CD4-positive, alpha-beta T cell treated with Interleukin-15 for 4 hours (primary cell): Measurements from ENCODE around the gene MPP2.
"Not testable (repeated sequence)": the region's sequence is repeated elsewhere in the genome, so short reads cannot be mapped to it uniquely, and the experiment has no call there.

Experiments used
- DNase-seq: peaks from one replicate; pipeline ENCODE4 v3.0.0-alpha.2; 2020; ENCODE audit warnings: low spot score

The MPP2 gene, protein sequence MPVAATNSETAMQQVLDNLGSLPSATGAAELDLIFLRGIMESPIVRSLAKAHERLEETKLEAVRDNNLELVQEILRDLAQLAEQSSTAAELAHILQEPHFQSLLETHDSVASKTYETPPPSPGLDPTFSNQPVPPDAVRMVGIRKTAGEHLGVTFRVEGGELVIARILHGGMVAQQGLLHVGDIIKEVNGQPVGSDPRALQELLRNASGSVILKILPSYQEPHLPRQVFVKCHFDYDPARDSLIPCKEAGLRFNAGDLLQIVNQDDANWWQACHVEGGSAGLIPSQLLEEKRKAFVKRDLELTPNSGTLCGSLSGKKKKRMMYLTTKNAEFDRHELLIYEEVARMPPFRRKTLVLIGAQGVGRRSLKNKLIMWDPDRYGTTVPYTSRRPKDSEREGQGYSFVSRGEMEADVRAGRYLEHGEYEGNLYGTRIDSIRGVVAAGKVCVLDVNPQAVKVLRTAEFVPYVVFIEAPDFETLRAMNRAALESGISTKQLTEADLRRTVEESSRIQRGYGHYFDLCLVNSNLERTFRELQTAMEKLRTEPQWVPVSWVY

GRCh38 chr17:43907425-43907981 lies at the start of gene MPP2:
Gene MPP2 (minus strand): TSS chr17:43907536. CDS start chr17:43904460, 3,076 bp downstream.
- DNase-seq = peak; percentile 45

DNA sequence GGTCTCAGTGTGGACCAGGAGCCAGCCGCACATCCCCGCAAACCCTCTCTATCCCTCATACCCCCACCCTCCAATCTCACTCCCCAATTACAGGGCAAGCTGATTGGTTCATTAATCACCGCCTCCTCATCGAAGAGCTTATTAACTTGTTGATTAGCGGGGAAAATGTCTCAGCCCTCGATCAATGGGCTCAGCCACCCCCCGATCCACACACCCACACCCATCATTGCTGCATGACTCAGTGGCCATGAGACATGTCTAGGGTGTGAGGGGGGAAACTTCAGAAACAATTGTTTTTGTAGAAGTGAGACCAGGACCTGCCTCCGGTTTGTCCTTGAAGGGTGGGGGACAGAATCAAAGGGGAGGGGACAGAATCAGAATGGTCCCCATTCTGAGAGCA lies 48.9 kb upstream of the MPP2 start:
- no peak for DNase-seq

DNA sequence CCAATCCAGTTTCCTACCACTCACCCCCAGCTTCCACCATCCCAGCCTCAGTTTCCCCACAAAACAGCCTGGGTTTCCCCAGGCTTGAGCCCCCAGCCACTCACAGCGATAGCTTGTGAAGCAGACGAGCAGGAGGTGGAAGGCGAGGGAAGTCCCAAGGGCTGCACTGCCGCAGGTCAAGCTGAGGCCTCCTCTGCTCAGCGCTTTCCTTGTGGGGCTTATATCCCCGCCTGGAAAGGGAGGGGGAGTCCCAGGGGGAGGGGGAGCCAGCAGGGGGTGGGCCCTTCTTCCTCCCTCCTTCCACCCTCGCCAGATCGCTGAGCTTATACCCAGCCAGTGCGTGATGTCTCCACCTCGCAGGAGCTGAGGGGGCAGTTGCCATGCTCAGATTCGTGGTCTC lies 46.4 kb upstream of the MPP2 start, which contains the start of gene PYY:
Gene PYY (minus strand): TSS at position 195 of the 400 bp plus-strand sequence. CDS start 457 bp downstream, outside the sequence.
- no peak for DNase-seq

DNA sequence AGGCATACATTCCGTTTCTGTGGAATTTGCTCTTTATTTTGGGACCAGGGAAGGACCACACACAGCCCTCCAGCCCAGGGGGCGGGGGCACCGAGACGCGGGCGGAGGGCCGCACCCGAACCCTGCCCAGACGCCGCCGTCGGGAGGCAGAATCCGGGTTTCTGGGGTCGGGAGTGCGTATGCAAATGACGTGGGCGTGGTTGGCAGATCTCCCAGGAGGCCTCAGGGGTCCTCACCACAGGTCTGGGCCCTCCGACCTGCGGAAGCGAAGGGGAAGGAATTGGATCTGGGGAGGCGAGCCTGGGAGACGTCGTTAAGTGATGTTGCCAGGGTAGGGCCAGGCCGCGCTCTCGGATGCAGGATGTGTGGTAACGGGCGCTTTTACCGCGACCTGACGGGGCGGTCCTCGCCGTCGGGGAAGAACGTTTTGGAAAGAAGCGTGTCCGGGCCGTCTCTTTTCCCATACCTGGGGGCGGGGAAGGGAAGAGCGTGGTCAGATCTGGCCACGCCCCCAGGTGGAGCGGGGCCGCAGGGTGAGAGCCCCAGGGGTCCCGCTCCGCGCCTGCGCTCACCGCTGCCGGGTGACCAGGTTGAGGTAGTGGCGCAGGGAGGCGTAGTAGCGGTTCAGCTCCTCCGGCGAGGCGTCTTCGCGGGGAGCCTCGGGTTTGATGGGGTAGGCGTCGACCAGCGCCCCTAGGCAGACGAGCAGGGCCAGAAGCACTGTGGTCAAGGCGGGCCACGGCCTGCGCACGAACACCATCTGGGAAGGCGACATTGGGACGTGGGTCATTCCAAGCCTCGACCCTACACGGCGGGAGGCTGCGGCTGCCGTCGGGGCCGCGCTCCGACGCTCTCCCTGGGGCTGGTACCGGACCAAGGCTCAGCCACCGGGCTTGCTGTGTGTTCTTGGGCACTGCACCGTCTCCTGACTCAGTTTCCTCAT lies 45.7 kb upstream of the MPP2 start:
- no peak for DNase-seq

GRCh38 chr17:43952351-43952723 lies 45.0 kb upstream of the MPP2 start:
- DNase-seq = no peak

GRCh38 chr17:43951750-43952149 lies 44.4 kb upstream of the MPP2 start:
- DNase-seq = no peak

- DNase-seq = no peak
Observed at GRCh38 chr17:43950554-43950953, 43.2 kb upstream of the MPP2 start.

DNA sequence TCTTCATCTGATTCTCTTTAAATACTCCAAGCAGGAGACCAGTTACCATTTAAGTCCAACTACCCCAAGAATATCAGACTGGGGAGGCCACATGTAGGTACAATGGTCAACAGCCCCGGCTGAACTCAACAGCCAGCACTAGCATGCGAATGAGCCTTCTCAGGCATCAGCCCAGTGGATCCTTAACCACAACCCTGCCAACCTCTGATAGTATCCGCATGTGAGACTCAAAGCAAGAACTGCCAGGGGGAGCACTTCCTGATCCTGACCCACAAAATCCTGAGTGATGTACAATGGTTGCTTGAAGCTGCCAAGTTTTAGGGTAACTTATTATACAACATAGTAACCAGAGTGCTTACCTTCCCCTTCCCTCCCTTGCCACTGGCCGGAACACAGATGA lies 42.4 kb upstream of the MPP2 start:
- DNase-seq = no peak

DNA sequence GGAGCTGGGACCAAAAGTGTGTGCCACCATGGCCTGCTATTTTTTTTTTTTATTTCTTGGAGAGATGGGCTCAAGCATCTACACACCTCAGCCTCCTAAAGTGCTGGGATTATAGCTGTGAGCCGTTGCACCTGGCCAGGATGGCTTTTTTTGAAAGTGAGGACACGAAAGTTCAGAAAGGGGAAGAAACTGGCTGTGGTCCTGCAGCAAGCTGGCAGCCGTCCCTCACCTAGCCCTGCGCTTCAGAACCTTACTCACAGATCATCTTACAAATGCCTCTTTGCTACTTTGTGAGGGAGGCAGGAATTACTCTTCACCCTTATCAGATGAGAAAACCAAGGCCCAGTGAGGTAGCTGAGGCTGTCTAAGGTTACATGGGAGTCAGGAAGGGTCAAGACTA lies 39.4 kb upstream of the MPP2 start:
- no peak for DNase-seq

DNA sequence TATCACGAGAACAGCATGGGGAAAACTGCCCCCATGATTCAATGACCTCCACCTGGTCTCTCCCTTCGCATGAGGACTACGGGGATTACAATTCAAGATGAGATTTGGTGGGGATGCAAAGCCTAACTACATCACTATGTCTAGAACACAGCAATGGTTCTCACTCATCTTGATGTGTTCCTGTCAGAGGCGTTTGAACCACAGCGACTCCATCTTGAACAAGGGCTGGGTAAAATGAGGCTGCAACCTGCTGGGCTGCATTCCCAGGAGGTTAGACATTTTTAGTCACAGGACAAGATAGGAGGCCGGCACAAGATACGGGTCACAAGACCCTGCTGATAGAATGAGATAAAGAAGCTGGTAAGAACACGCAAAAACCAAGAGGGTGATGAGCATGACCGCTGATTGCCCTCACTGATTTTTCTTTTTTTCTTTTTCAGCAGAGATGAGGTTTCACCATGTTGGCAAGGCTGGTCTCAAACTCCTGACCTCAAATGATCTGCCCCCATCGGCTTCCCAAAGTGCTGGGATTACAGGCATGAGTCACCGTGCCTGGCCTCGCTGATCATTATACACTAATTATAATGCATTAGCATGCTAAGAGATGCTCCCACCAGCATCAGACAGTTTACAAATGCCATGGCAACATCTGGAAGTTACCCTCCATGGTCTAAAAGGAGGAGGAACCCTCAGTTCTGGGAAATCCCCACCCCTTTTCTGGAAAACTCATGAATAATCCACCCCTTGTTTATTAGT lies 37.9 kb upstream of the MPP2 start:
- DNase-seq = no peak

DNA sequence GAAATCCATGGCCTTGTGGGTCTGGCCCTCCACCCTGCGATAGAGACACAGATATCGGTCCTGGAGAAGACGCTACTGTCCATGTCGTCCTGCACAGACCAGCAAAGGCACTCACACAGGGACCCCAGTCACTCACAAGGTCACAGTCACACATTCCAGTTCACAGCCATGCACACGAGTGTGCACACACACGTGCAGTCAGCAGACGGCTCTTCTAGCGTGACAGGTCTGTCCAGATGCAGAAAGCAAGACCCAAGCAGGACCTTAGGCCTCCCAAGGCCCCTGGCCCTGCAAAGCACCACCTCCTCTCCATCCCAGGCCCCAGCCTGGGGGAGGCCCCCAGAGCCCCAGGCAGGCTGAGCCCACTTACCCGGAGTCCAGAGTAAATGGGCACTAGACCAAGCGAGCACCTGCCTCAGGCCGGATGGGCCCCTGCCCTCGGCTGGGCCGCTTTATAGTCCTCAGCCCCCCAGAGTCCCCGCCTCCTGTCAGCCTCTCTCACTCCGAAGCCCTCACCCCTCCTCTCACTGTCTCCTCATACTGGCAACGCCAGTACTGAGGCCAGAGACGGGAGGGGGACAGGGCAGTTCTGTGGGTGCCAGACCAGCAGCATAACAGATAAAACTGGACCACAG lies 34.8 kb upstream of the MPP2 start, which contains the start of gene PPY:
Gene PPY (minus strand): TSS at position 426 of the 635 bp plus-strand sequence. CDS start 822 bp downstream, outside the sequence.
- DNase-seq = no peak

GRCh38 chr17:43940630-43941029 lies 33.3 kb upstream of the MPP2 start:
- no peak for DNase-seq

GRCh38 chr17:43939886-43940285 lies 32.5 kb upstream of the MPP2 start:
- DNase-seq = no peak

DNA sequence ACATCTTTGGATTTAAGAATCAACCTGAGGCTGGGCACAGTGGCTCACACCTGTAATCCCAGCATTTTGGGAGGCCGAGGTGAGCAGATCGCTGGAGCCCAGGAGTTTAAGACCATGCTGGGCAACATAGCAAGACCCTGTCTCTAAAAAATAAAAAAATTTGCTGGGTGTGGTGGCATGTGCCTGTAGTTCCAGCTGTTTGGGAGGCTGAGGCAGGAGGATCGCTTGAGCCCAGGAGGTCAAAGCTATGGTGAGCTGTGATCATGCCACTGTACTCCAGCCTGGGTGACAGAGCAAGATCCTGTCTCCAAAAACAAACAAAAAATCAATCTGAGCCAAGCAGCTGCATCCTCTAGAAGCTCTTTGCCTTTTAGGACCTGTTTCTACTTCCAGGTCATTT lies 32.1 kb upstream of the MPP2 start:
- not testable (repeated sequence) for DNase-seq

- no peak for DNase-seq
Observed at GRCh38 chr17:43938838-43939182, 31.5 kb upstream of the MPP2 start.

- DNase-seq = no peak
Observed at GRCh38 chr17:43936434-43936833, 29.1 kb upstream of the MPP2 start.

- DNase-seq = no peak
Observed at GRCh38 chr17:43935926-43936261, 28.6 kb upstream of the MPP2 start.

DNA sequence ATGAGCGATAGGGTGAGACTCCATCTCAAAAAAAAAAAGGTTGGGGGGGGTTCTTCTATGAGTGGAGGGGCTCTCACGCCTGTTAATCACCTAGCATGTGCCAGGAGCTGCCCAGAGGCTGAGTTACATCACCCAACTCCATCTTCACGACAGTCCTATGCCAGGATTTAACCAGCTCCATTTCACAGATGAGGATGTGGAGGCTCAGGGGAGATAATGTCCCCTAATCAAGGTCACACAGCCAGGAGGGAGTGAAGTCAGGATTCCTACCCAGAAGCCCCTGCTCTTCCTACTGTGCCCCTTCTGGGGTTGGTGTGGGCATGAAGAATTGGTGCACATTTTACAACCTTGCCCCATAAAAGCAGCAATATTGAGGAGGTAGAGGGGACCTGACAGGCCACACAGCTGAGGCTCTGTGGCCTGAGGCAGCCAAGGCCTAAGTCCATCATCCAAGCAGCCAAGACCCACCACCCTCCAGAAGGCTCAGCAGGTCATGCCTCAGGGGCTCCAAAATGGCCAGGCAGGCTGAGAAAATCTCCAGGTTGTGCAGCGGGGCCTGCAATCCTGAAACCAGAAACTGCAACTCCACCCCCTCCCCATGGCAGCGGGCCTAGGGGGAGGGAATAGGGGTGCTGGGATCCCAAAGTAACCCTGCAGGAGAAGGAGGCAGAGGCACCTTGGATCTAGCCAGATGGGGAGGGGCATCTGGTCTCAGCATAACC lies 28.0 kb upstream of the MPP2 start:
- DNase-seq = no peak

GRCh38 chr17:43932923-43933322 lies 25.6 kb upstream of the MPP2 start:
- no peak for DNase-seq

GRCh38 chr17:43932357-43932756 lies 25.0 kb upstream of the MPP2 start:
- no peak for DNase-seq
